Caco-2 (cell line): ENCODE results near the gene PTH. TPM values are rescaled to one million over a fixed set of nuclear protein-coding genes. Genes with fewer than 3 reads are reported as not detected.

Experiments
- BruUV-seq: library from RNA; stranded (reverse); fragments of 400-500 nt; replicated peaks from 2 replicates; lab custom pipeline; 2021; lab: Mats Ljungman, UMichigan
- CTCF ChIA-PET: fragments of 300-600 bp; sonication (Branson Sonifier 250); formaldehyde crosslinking; loops from one replicate; lab custom pipeline; 2022; ENCODE audit warnings: antibody characterized with exemption; lab: Charles Lee
- POLR2A ChIA-PET: fragments of 300-600 bp; sonication (Branson Sonifier 250); formaldehyde crosslinking; loops from one replicate; lab custom pipeline; 2022; ENCODE audit warnings: antibody characterized with exemption; lab: Charles Lee
- DNase-seq, 2 experiments: peaks; one replicate each; pipeline versions ENCODE4 v3.0.0 to v3.0.0-alpha.2; 2020 to 2022
- H3K27me3 ChIP-seq: replicated peaks from 2 replicates; pipeline ENCODE4 v1.6.0; 2011; ENCODE audit warnings: low read length; ENCODE audit not compliant: control insufficient read depth, insufficient read depth
- H3K36me3 ChIP-seq: 2 replicates; pipeline ENCODE4 v1.5.1; 2011; ENCODE audit warnings: low read length; ENCODE audit not compliant: control insufficient read depth, insufficient read depth
- H3K4me1 ChIP-seq: fragments of 250-450 bp; sonication (Bioruptor Pico); 2 replicates; pipeline ENCODE4 v1.5.1; 2020; ENCODE audit warnings: mild to moderate bottlenecking
- H3K4me3 ChIP-seq: 2 replicates; pipeline ENCODE4 v1.5.1; 2011; ENCODE audit warnings: low read depth, mild to moderate bottlenecking, control low read depth, low read length
- H3K9me3 ChIP-seq: fragments of 250-450 bp; sonication (Bioruptor Pico); 2 replicates; pipeline ENCODE4 v1.5.1; 2020; ENCODE audit warnings: mild to moderate bottlenecking, moderate library complexity
- H3K27ac Mint-ChIP-seq: one replicate; pipeline ENCODE4 v1.8.0; 2022; ENCODE audit warnings: mixed read lengths; ENCODE audit not compliant: unreplicated experiment
- H3K27me3 Mint-ChIP-seq: one replicate; pipeline ENCODE4 v1.8.0; 2022; ENCODE audit warnings: mixed read lengths; ENCODE audit not compliant: insufficient read depth, unreplicated experiment
- H3K36me3 Mint-ChIP-seq: one replicate; pipeline ENCODE4 v1.8.0; 2022; ENCODE audit warnings: mild to moderate bottlenecking, mixed read lengths; ENCODE audit not compliant: insufficient read depth, unreplicated experiment
- H3K4me1 Mint-ChIP-seq: one replicate; pipeline ENCODE4 v1.8.0; 2022; ENCODE audit warnings: low read depth, mixed read lengths; ENCODE audit not compliant: unreplicated experiment
- H3K4me3 Mint-ChIP-seq: one replicate; pipeline ENCODE4 v1.8.0; 2022; ENCODE audit warnings: mild to moderate bottlenecking, moderate library complexity, mixed read lengths; ENCODE audit not compliant: unreplicated experiment
- H3K9me3 Mint-ChIP-seq: one replicate; pipeline ENCODE4 v1.8.0; 2022; ENCODE audit warnings: mixed read lengths; ENCODE audit not compliant: unreplicated experiment
- CTCF ChIP-seq, 2 experiments: fragments of 200-600 bp in 1 of 2; IDR thresholded peaks; 1 replicate in 1 of 2; 2 replicates in 1 of 2; pipeline versions ENCODE4 v1.5.1 to v1.8.0; 2011 to 2022; ENCODE audit warnings: antibody characterized with exemption in 1 of 2, control low read depth in 1 of 2, inconsistent platforms in 1 of 2, low read depth in 1 of 2, low read length in 1 of 2, mild to moderate bottlenecking in 1 of 2, moderate library complexity in 1 of 2; ENCODE audit not compliant: insufficient read depth in 1 of 2, severe bottlenecking in 1 of 2, unreplicated experiment in 1 of 2
- intact Hi-C: fragments of 100-400 bp; cut with micrococcal nuclease; formaldehyde crosslinking; loops from one replicate; pipeline ENCODE4 v1.10.0; 2022; ENCODE audit not compliant: unreplicated experiment
- total RNA-seq: library from RNA; stranded (reverse); gene quantifications from 2 replicates; pipeline ENCODE4 v1.2.3, GENCODE V29; 2022

The PTH gene
- total RNA-seq, 1 experiment from 2014 or later = not detected

- intact Hi-C loops = no loop called here
- no peaks in the 10 kb centered on the region for H3K27me3 Mint-ChIP-seq
- ChIA-PET POLR2A (no interaction called here), CTCF (no interaction called here)
- H3K27me3 ChIP-seq = no peaks in the 10 kb centered on the region
- H3K4me1 ChIP-seq = peaks cover 14% of the 10 kb centered on the region
- no peaks in the 10 kb centered on the region for H3K9me3 Mint-ChIP-seq
- BruUV-seq = no TSS peak
- H3K36me3 Mint-ChIP-seq = no peaks in the 10 kb centered on the region
- H3K4me3 Mint-ChIP-seq = no peak overlapping the region
- no peak for TF ChIP-seq CTCF (IDR thresholded peaks at IDR 0.05; ENCODE audit: insufficient read depth in 1 of 2, low read depth in 1 of 2, low read length in 1 of 2, severe bottlenecking in 1 of 2, unreplicated experiment in 1 of 2)
- no peak for DNase-seq
- peaks cover 2% of the 10 kb centered on the region; the same call in 1 of the 2 replicates for H3K9me3 ChIP-seq
- H3K36me3 ChIP-seq = no peaks in the 10 kb centered on the region
- H3K27ac Mint-ChIP-seq = no peak overlapping the region
- H3K4me3 ChIP-seq = no peak overlapping the region
- peaks cover 4% of the 10 kb centered on the region for H3K4me1 Mint-ChIP-seq
Measured at GRCh38 chr11:13475091-13475490, 20.7 kb downstream of the PTH start.

GRCh38 chr11:13473013-13473722 is 22.6 kb downstream of the PTH start:
- Mint-ChIP-seq H3K4me1 (peaks cover 18% of the 10 kb centered on the region), H3K27me3 (no peaks in the 10 kb centered on the region), H3K4me3 (no peak overlapping the region), H3K9me3 (no peaks in the 10 kb centered on the region), H3K27ac (no peak overlapping the region), H3K36me3 (peaks cover 6% of the 10 kb centered on the region)
- ChIA-PET CTCF (interaction anchor here (0.6 to 1.1 kb wide), 5 partner anchors 10 to 457 kb away, joined by 3 to 6 read pairs (median 3); partner anchors contain the start of gene BTBD10), POLR2A (interaction anchor here (0.9 kb wide), 1 partner anchor 10 kb away, joined by 8 read pairs; the partner anchor contains the start of gene BTBD10)
- peaks cover 31% of the 10 kb centered on the region for H3K4me1 ChIP-seq
- no TSS peak for BruUV-seq
- no peak for TF ChIP-seq CTCF (IDR thresholded peaks at IDR 0.05; ENCODE audit: insufficient read depth in 1 of 2, low read depth in 1 of 2, low read length in 1 of 2, severe bottlenecking in 1 of 2, unreplicated experiment in 1 of 2)
- no peaks in the 10 kb centered on the region for H3K36me3 ChIP-seq
- H3K4me3 ChIP-seq = no peak overlapping the region
- H3K27me3 ChIP-seq = no peaks in the 10 kb centered on the region
- intact Hi-C loops = no loop called here
- 0 out of 2 replicates have a peak, but pooled peaks cover 7% of the 10 kb centered on the region for H3K9me3 ChIP-seq
- DNase-seq = no peak

GRCh38 chr11:13468750-13469149 is 27.0 kb downstream of the PTH start:
- Mint-ChIP-seq H3K36me3 (peaks cover 6% of the 10 kb centered on the region), H3K9me3 (no peaks in the 10 kb centered on the region), H3K4me1 (peaks cover 28% of the 10 kb centered on the region), H3K27me3 (no peaks in the 10 kb centered on the region), H3K4me3 (peak overlapping the region; percentile 39), H3K27ac (peak overlapping the region; percentile 75)
- no peaks in the 10 kb centered on the region for H3K27me3 ChIP-seq
- no peaks in the 10 kb centered on the region for H3K36me3 ChIP-seq
- peaks cover 42% of the 10 kb centered on the region for H3K4me1 ChIP-seq
- peak; percentile 62 to 87 for DNase-seq
- intact Hi-C loops = loop anchor here (10.0 kb wide), 2 partner anchors 64 to 254 kb away; no protein-coding TSS in a partner anchor
- CTCF ChIA-PET = no interaction called here
- no TSS peak for BruUV-seq
- POLR2A ChIA-PET = interaction anchor here (0.6 kb wide), 1 partner anchor 200 kb away, joined by 3 read pairs; no protein-coding TSS in a partner anchor
- no peak for TF ChIP-seq CTCF (IDR thresholded peaks at IDR 0.05; ENCODE audit: insufficient read depth in 1 of 2, low read depth in 1 of 2, low read length in 1 of 2, severe bottlenecking in 1 of 2, unreplicated experiment in 1 of 2)
- H3K4me3 ChIP-seq = no peak overlapping the region
- 0 out of 2 replicates have a peak, but pooled peaks cover 7% of the 10 kb centered on the region for H3K9me3 ChIP-seq
